ENCODE measurements around the gene AUH.
A peak's percentile ranks its signal among the peaks of the same experiment; 100 is the strongest.
"Not testable (repeated sequence)": the region's sequence is repeated elsewhere in the genome, so short reads cannot be mapped to it uniquely, and the experiment has no call there.

Gene AUH

GRCh38 chr9:91361291-91362050, at the start of gene AUH:
Gene AUH (minus strand): TSS chr9:91361918. CDS start chr9:91361889, 29 bp downstream.
- DNase-seq (ENCODE audit: low read depth in 2 of 3, low spot score in 1 of 3), result peak; percentile 75 to 86 (median 76)

GRCh38 chr9:91411096-91411771, 49.5 kb upstream of the AUH start:
- DNase-seq (ENCODE audit: low read depth in 2 of 3, low spot score in 1 of 3), result no peak

GRCh38 chr9:91410161-91410560, 48.4 kb upstream of the AUH start:
- no peak for DNase-seq (ENCODE audit: low read depth in 2 of 3, low spot score in 1 of 3)

- DNase-seq (ENCODE audit: low read depth in 2 of 3, low spot score in 1 of 3), result no peak
These were observed 46.8 kb upstream of the AUH start for GRCh38 chr9:91408475-91408874.

GRCh38 chr9:91407580-91408318, 46.0 kb upstream of the AUH start:
- no peak for DNase-seq (ENCODE audit: low read depth in 2 of 3, low spot score in 1 of 3)

- no peak for DNase-seq (ENCODE audit: low read depth in 2 of 3, low spot score in 1 of 3)
These were observed 43.8 kb upstream of the AUH start for GRCh38 chr9:91405343-91406077.

- no peak for DNase-seq (ENCODE audit: low read depth in 2 of 3, low spot score in 1 of 3)
These were observed 42.2 kb upstream of the AUH start for GRCh38 chr9:91403665-91404543.

GRCh38 chr9:91398926-91399325, 37.2 kb upstream of the AUH start:
- no peak for DNase-seq (ENCODE audit: low read depth in 2 of 3, low spot score in 1 of 3)

GRCh38 chr9:91395553-91396471, 34.1 kb upstream of the AUH start:
- peak in 1 of 3 donors; percentile 31 for DNase-seq (ENCODE audit: low read depth in 2 of 3, low spot score in 1 of 3)

GRCh38 chr9:91395106-91395552, 33.4 kb upstream of the AUH start:
- no peak for DNase-seq (ENCODE audit: low read depth in 2 of 3, low spot score in 1 of 3)

GRCh38 chr9:91393826-91394225, 32.1 kb upstream of the AUH start:
- DNase-seq (ENCODE audit: low read depth in 2 of 3, low spot score in 1 of 3), result no peak

GRCh38 chr9:91392435-91392834, 30.7 kb upstream of the AUH start:
- no peak for DNase-seq (ENCODE audit: low read depth in 2 of 3, low spot score in 1 of 3)

- DNase-seq (ENCODE audit: low read depth in 2 of 3, low spot score in 1 of 3), result no peak
These were observed 30.1 kb upstream of the AUH start for GRCh38 chr9:91391818-91392217.

- no peak for DNase-seq (ENCODE audit: low read depth in 2 of 3, low spot score in 1 of 3)
These were observed 29.7 kb upstream of the AUH start for GRCh38 chr9:91391412-91391811.

GRCh38 chr9:91389686-91390085, 28.0 kb upstream of the AUH start:
- not testable (repeated sequence) for DNase-seq (ENCODE audit: low read depth in 2 of 3, low spot score in 1 of 3)

GRCh38 chr9:91386765-91387164, 25.0 kb upstream of the AUH start:
- no peak for DNase-seq (ENCODE audit: low read depth in 2 of 3, low spot score in 1 of 3)

- no peak for DNase-seq (ENCODE audit: low read depth in 2 of 3, low spot score in 1 of 3)
These were observed 23.2 kb upstream of the AUH start for GRCh38 chr9:91384954-91385353.

GRCh38 chr9:91383577-91383976, 21.9 kb upstream of the AUH start:
- DNase-seq (ENCODE audit: low read depth in 2 of 3, low spot score in 1 of 3), result no peak

- DNase-seq (ENCODE audit: low read depth in 2 of 3, low spot score in 1 of 3), result no peak
These were observed 20.6 kb upstream of the AUH start for GRCh38 chr9:91382298-91382697.
